OCI-M1 (cell line): ENCODE results near the gene NPDC1.
A peak's percentile ranks its signal among the peaks of the same experiment; 100 is the strongest.

Experiments
- DNase-seq: peaks from one replicate; lab custom pipeline; 2025; lab: John Stamatoyannopoulos, UW

The NPDC1 gene

DNA sequence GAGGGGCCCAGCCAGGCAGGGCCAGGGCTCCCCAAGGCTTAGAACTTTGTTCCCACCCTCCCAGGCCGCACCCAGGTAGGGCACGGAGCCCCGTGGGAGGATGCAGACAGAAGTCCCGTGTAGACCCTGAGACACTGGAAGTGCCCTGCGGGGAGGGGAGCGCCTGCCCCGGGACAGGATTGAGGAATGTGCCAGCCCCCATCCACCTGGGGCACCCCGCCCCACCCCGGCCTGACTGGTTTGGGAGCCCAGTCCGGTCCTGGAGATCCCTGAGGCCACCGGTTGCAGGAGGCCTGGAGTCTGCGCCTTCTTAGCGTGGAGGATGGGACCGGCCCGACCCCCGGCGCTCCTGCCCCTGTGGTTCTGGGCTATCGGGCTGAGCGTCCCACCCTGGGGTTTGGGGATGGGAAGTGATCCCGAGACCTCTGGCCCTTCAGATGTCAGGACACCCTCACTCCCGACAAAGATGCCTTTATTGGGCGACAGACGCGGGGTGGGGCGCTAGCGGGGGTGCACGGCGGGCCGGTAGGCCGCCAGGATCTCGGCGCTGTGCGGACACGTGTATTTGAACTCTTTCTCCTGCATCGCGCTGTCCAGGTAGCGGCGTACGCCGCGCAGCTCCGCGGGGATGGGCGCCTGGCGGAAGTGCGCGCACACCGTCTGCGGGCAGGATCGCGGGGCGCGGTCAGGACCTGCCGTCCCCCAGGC lies 51.6 kb downstream of the NPDC1 start:
- DNase-seq = no peak

DNA sequence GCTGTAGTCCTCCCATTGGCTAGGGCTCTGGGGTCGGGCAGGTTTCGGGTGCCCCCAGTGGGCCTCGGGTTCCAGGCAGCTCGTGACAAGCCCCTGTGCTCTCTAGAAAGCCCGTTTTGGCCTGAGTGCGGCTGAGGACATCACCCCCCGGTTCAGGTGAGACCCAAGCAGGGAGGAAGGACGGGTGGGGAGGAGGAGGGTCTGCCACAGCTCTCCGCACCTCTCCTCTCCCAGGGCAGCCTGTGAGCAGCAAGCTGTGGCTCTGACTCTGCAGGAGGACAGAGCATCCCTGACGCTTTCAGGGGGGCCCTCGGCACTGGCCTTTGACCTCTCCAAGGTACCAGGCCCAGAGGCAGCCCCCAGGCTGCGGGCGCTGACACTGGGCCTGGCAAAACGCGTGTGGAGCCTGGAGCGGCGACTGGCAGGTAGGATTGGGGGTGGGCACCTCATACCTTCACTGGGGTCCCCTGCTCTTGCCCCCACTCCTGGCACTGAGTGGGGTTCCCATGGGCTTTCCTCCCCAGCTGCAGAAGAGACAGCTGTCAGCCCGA lies 53.1 kb downstream of the NPDC1 start:
- DNase-seq = no peak

DNA sequence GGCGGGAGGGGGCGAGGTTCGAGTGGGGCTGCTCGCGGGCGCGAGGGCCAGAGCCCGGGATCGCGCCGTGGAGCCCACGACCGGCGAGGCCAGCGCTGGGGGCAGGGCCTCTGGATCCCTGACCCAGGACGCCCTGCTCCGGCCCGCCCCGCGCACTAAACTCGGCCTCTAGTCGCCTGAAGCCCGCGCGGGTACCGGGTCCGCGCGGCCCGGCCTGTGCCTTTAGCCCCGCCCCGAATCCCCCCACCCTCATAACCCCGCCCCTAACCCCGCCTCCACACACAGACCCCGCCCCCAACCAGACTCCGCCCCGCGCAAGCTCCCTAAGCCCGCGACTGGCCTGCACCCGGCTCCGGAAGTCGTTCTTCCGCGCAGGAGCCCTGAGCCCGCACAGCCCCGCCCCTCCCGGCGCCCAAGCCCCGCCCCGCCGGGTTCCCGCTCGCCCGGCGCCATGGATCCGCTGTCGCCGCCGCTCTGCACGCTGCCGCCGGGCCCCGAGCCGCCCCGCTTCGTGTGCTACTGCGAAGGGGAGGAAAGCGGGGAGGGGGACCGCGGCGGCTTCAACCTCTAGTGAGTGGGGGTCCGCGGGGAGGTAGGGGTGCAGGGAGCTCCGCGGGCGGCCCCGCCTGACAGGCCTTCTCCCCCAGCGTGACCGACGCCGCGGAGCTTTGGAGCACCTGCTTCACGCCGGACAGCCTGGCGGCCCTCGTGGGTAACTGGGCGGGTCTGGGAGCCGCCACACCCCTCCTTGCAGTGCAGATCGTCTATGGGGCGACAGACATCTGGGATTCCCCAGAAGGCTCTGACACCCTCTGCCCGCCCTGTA lies 53.8 kb downstream of the NPDC1 start, which contains the start of gene PAXX:
Gene PAXX, plus strand, starts transcription at position 430 of the 826 bp plus-strand sequence. Its CDS starts 22 bp downstream, at position 452.
- peak; percentile 93 for DNase-seq

DNA sequence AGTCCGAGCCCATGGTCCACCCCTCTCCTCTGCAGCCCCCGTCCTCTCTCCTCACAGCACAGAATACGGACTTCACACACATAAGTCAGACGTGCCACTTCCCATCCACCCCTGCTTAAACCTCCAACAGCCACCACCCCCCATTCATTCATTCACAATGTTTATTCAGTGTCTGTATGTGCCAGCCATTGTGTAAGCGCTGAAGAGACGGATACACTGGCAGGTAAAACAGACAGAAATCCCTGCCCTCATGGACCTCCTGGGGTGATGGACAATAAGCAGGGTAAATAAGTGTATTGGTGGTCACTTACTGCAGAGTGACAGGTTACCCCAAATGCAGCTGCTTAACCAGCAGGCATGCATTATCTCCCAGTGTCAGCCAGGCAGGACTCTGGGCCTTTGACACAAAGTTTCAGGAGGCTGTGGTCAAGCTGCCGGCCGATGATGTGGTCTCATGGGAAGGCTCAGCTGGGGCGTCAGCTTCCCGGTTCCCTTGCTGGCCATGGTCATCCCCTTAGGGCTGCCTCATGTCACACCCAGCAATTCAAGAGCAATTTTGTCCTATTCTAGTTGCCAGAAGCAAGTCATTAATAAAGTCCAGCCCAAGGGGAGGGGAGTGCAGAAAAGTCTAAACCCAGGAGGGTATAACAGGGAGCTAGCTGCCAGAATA lies 55.6 kb downstream of the NPDC1 start:
- DNase-seq = no peak
